Astrocyte (in vitro differentiated cells and primary cell): ENCODE results near the gene MXRA7. TPM values are rescaled to one million over a fixed set of nuclear protein-coding genes. Genes with fewer than 3 reads are reported as not detected.
"Not testable (repeated sequence)": the region's sequence is repeated elsewhere in the genome, so short reads cannot be mapped to it uniquely, and the experiment has no call there.

Experiments
- DNase-seq: peaks from one replicate; pipeline ENCODE4 v3.0.0-alpha.2; 2010; ENCODE audit warnings: low read depth
- FAIRE-seq: peaks from 2 replicates; lab custom pipeline; 2011; peaks lifted over from hg19 to GRCh38; lab: Jason Lieb, UNC
- H2AFZ ChIP-seq: 2 replicates; pipeline ENCODE4 v1.6.0; 2012; ENCODE audit warnings: low read depth, low read length, inconsistent platforms
- H3K27ac ChIP-seq: 2 replicates; pipeline ENCODE4 v1.5.1; 2011; ENCODE audit warnings: low read depth, low read length, inconsistent platforms
- H3K27me3 ChIP-seq: 2 replicates; pipeline ENCODE4 v1.6.0; 2011; ENCODE audit warnings: low read length, inconsistent platforms; ENCODE audit not compliant: insufficient read depth
- H3K36me3 ChIP-seq: 2 replicates; pipeline ENCODE4 v1.5.1; 2011; ENCODE audit warnings: low read length, inconsistent platforms; ENCODE audit not compliant: insufficient read depth
- H3K4me1 ChIP-seq: 2 replicates; pipeline ENCODE4 v1.5.1; 2011; ENCODE audit warnings: low read length, inconsistent platforms; ENCODE audit not compliant: insufficient read depth
- H3K4me2 ChIP-seq: 2 replicates; pipeline ENCODE4 v1.6.0; 2012; ENCODE audit warnings: low read length, inconsistent platforms
- H3K4me3 ChIP-seq: 2 replicates; pipeline ENCODE4 v1.5.1; 2011; ENCODE audit warnings: low read depth, mild to moderate bottlenecking, low read length, inconsistent platforms; ENCODE audit not compliant: insufficient read depth
- H3K79me2 ChIP-seq: 2 replicates; pipeline ENCODE4 v1.6.0; 2012; ENCODE audit warnings: mild to moderate bottlenecking, low read length, inconsistent platforms; ENCODE audit not compliant: insufficient read depth
- H3K9ac ChIP-seq: 2 replicates; pipeline ENCODE4 v1.6.0; 2012; ENCODE audit warnings: mild to moderate bottlenecking, low read length, inconsistent platforms
- H3K9me3 ChIP-seq: 2 replicates; pipeline ENCODE4 v1.5.1; 2012; ENCODE audit warnings: low read depth, mild to moderate bottlenecking, low read length, inconsistent platforms; ENCODE audit not compliant: insufficient read depth
- H4K20me1 ChIP-seq: 2 replicates; pipeline ENCODE4 v1.6.0; 2012; ENCODE audit warnings: low read length, inconsistent platforms; ENCODE audit not compliant: insufficient read depth
- H3K27ac Mint-ChIP-seq: one replicate; pipeline ENCODE4 v1.8.0; 2021; ENCODE audit warnings: mild to moderate bottlenecking, mixed read lengths; ENCODE audit not compliant: unreplicated experiment
- H3K27me3 Mint-ChIP-seq: one replicate; pipeline ENCODE4 v1.8.0; 2021; ENCODE audit warnings: low read depth, mixed read lengths; ENCODE audit not compliant: unreplicated experiment
- H3K36me3 Mint-ChIP-seq: one replicate; pipeline ENCODE4 v1.8.0; 2021; ENCODE audit warnings: low read depth, mixed read lengths; ENCODE audit not compliant: unreplicated experiment
- H3K4me1 Mint-ChIP-seq: one replicate; pipeline ENCODE4 v1.8.0; 2021; ENCODE audit warnings: low read depth, mixed read lengths; ENCODE audit not compliant: unreplicated experiment
- H3K4me3 Mint-ChIP-seq: one replicate; pipeline ENCODE4 v1.8.0; 2021; ENCODE audit warnings: mild to moderate bottlenecking, moderate library complexity, mixed read lengths; ENCODE audit not compliant: unreplicated experiment
- H3K9me3 Mint-ChIP-seq: one replicate; pipeline ENCODE4 v1.8.0; 2021; ENCODE audit warnings: mild to moderate bottlenecking, mixed read lengths; ENCODE audit not compliant: unreplicated experiment
- CTCF ChIP-seq: IDR thresholded peaks from 2 replicates; pipeline ENCODE4 v1.5.1; 2011; ENCODE audit warnings: low read depth, mild to moderate bottlenecking, inconsistent platforms, low read length, moderate library complexity; ENCODE audit not compliant: insufficient read depth
- EZH2 ChIP-seq: IDR thresholded peaks from 2 replicates; pipeline ENCODE4 v1.6.1; 2012; ENCODE audit warnings: mild to moderate bottlenecking, low read length, inconsistent platforms; ENCODE audit not compliant: insufficient read depth
- total RNA-seq: library from RNA; stranded (reverse); gene quantifications from 2 replicates; pipeline ENCODE4 v1.2.1, GENCODE V29; 2021

The MXRA7 gene
- total RNA-seq, 1 donor from 2014 or later = 177 TPM

- TF ChIP-seq CTCF = no peak
- no peak for TF ChIP-seq EZH2
- H3K27ac Mint-ChIP-seq = peak overlapping the region; percentile 78
- no peak for DNase-seq
- H3K79me2 ChIP-seq = peaks cover 98% of the 10 kb centered on the region
- peaks cover 73% of the 10 kb centered on the region for H4K20me1 ChIP-seq
- no peaks in the 10 kb centered on the region for H3K27me3 Mint-ChIP-seq
- no peaks in the 10 kb centered on the region for H3K9me3 Mint-ChIP-seq
- H3K36me3 ChIP-seq = no peaks in the 10 kb centered on the region
- H3K4me3 Mint-ChIP-seq = no peak overlapping the region
- peak overlapping the region; percentile 84 for H3K9ac ChIP-seq
- peaks cover 53% of the 10 kb centered on the region for H3K4me1 Mint-ChIP-seq
- peaks cover 2% of the 10 kb centered on the region for H3K36me3 Mint-ChIP-seq
- no peaks in the 10 kb centered on the region for H3K9me3 ChIP-seq
- H3K27ac ChIP-seq = peak overlapping the region; percentile 80
- H3K27me3 ChIP-seq = no peaks in the 10 kb centered on the region
- H3K4me3 ChIP-seq = no peak overlapping the region
- H2AFZ ChIP-seq = peak overlapping the region; percentile 20
- no peak for FAIRE-seq
- peaks cover 44% of the 10 kb centered on the region for H3K4me1 ChIP-seq
- peak overlapping the region; percentile 87 for H3K4me2 ChIP-seq
Observed at GRCh38 chr17:76700270-76700616, 10.5 kb downstream of the MXRA7 start.

- not testable (repeated sequence) for FAIRE-seq, H3K36me3 Mint-ChIP-seq, H2AFZ ChIP-seq, H3K36me3 ChIP-seq, H3K27ac ChIP-seq, H3K9ac ChIP-seq, H3K4me3 Mint-ChIP-seq, DNase-seq, H3K9me3 ChIP-seq, H3K27me3 Mint-ChIP-seq, H3K27me3 ChIP-seq, H3K4me3 ChIP-seq, H3K27ac Mint-ChIP-seq, H3K9me3 Mint-ChIP-seq
- Histone ChIP-seq H3K4me1 (peaks cover 46% of the 10 kb centered on the region), H3K4me2 (peak overlapping the region; percentile 78), H4K20me1 (peaks cover 67% of the 10 kb centered on the region), H3K79me2 (peaks cover 98% of the 10 kb centered on the region)
- H3K4me1 Mint-ChIP-seq = peaks cover 50% of the 10 kb centered on the region
Observed at GRCh38 chr17:76698466-76698977, 12.2 kb downstream of the MXRA7 start.

GRCh38 chr17:76697702-76698465 lies 12.9 kb downstream of the MXRA7 start:
- Histone ChIP-seq H3K27ac (peak overlapping the region; percentile 65), H2AFZ (no peak overlapping the region), H3K27me3 (no peaks in the 10 kb centered on the region), H3K4me1 (peaks cover 48% of the 10 kb centered on the region), H4K20me1 (peaks cover 61% of the 10 kb centered on the region), H3K9ac (peak overlapping the region; percentile 48), H3K4me3 (no peak overlapping the region), H3K36me3 (no peaks in the 10 kb centered on the region), H3K79me2 (peaks cover 98% of the 10 kb centered on the region), H3K4me2 (peak overlapping the region; percentile 78), H3K9me3 (no peaks in the 10 kb centered on the region)
- Mint-ChIP-seq H3K9me3 (no peaks in the 10 kb centered on the region), H3K36me3 (peaks cover 4% of the 10 kb centered on the region), H3K27me3 (no peaks in the 10 kb centered on the region), H3K27ac (no peak overlapping the region), H3K4me3 (peak overlapping the region; percentile 50), H3K4me1 (peaks cover 54% of the 10 kb centered on the region)
- TF ChIP-seq EZH2 (no peak), CTCF (no peak)
- FAIRE-seq (no peak), DNase-seq (peak; percentile 73)
